Measurements from ENCODE around the gene KIAA2012.
A peak's percentile ranks its signal among the peaks of the same experiment; 100 is the strongest.

Gene KIAA2012

DNA sequence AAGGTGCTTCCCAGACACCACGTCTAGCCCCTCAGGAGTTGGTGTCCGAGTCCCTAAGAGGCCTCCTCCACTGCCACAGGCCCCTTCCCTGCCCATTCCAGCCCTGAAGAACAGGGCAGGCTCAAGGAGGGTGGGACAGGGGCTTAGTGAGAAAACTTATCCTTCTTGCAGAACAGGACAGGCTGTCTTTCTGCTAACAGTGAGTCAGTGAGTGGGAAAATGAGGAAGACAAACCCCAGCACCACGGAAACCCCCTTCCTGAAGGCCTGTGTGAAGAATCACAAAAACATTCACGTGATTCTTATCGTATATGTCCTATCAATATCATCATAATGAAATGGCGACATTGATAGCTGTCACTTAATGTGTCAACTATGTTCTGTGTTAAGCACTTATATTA lies 29.6 kb upstream of the KIAA2012 start:
- no peak for DNase-seq (ENCODE audit: low read depth in 2 of 2)

DNA sequence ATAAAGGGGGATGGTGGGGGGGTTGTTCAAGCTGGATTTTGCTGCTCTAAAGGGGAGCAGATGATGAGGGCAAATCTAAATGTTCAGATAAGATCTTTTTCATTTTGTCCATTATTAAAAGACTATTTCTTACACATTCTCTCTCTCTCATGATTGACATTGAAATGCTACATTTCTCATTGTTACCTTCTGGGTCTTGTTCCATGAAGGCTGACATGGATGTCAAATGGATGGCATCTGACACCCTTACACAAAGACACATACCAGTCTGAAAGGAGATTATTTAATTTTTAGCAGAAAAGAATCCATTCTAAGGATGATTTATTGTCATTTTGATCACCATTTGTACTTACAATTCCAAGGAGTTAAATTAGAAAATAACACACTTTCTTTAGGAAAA lies 28.3 kb upstream of the KIAA2012 start:
- no peak for DNase-seq (ENCODE audit: low read depth in 2 of 2)

DNA sequence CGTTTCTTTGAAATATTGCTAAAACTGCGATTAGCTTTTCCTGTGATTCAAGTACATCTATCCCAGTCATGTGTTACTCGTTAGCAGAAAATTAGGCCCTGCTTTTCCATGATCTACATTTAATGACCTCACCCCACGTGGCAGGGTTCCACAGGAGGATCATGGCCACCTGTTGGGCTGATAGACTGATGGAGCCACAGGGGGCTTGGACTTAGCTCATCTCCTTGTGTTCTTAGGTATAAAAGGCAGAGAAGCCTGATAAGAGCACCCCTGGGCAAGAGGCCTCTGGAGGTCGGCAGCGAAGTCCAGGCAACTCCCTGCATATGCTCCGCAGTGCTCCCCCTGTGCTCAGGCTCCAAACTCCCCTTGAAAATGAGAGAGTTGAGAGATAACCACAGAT lies 26.5 kb upstream of the KIAA2012 start:
- no peak for DNase-seq (ENCODE audit: low read depth in 2 of 2)

DNA sequence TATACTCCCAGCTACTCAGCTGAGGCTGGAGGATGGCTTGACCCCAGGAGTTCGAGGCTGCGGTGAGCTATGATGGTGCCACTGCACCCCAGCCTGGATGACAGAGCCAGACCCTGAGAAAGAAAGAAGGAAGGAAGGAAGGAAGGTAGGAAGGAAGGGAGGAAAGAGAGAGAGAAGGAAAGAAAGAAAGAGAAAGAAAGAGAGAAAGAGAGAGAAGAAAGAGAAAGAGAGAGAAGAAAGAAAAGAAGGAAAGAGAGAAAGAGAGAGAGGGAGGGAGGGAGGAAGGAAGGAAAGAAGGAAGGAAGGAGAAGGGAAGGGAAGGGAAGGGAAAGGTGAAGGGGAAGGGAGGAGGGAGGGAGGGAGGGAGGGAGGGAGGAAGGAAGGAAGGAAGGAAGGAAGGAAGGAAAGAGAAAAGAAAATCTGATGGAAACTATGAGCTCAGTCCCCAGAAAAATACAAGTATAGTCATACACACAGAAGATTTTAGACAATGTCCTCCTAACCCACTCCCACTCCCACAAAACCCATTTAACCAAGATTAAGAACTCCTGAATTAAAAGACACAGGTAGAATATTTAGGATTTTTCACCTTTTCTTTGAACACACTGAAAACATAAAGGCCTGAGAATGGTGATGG lies 23.8 kb upstream of the KIAA2012 start:
- DNase-seq (ENCODE audit: low read depth in 2 of 2), result no peak

DNA sequence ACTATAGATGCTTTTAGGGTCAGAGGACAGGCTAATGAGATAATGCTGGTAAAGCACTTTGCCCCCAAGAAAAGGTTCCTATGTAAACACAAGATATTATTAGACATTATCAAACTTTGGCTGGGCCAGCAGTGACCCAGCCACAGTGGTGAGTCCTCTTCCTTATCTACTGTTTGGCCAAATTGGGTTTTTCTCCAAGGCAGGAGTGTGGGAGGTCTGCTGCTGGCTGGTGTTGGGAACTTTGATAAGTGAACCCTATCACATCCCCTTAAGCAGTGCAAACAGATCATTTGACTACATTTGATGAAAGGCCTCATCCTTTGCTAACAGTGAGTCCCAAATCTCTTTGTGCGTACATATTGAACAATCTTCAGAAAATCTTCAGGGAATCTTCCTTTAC lies 23.2 kb upstream of the KIAA2012 start:
- no peak for DNase-seq (ENCODE audit: low read depth in 2 of 2)

DNA sequence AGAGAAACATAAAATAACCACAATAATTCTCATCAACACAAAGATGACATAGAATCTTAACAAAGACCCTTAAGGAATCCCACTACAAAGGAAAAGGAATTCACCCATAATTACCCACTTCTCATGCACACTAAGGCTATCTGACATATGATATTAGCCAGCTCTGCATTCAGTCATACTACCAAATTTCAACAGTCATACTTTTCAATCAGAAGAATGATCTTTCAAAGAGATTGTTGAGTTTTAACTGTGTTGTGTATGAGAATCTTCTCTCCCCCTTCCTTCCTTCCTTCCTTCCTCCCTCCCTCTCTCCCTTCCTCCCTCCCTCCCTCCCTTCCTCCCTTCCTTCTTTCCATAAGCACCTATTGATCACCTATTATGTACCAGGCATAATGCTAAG lies 22.4 kb upstream of the KIAA2012 start:
- no peak for DNase-seq (ENCODE audit: low read depth in 2 of 2)

DNA sequence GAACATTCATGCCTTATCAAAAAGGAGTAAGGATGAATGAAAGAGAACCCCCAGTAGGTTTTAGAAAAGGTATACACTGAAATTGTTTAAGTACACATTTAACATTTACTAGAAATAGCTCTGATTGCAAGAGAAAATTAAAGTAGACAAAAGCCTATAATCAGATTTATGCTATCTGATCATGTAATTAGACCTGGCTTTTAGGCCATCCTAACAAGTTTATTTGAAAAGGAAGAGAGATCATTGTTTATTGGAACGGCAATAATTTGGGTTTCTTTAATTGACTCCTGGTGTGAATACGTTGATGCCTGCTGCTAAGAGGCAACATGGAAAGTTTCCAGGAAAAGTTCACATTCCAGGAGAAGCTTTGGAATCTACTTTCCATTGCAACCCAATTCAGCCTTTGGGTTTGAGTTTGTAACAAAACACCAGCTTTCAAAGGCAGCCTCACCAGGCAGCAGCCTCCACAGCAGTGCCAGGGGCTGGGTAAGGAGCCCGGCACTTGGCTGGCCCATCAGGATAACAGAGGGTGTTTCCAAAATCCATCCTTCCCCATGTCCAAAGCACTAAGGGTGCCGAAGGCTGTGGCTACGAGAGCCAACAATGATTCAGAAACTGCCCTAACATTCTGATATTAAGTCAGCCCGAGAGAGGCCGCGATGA lies 21.4 kb upstream of the KIAA2012 start:
- peak; percentile 81 to 83 for DNase-seq (ENCODE audit: low read depth in 2 of 2)

DNA sequence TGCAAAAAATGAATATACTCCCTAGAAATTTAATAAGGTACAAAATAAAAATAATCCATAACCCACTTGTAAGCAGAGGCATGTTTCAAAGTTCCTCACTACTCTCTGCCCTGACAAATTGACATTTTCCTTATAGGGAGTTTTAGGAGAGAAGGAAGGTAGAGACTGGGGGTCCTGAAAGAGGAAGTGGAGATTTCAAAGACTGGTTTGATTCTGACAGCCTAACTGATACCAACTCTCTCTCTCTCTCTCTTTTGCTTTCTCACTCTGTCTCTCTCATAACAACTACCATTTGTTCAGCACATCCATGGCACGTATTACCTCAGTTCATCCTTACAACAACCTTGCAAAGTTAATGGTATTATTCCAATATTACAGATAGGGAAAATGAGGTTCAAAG lies 20.8 kb upstream of the KIAA2012 start:
- no peak for DNase-seq (ENCODE audit: low read depth in 2 of 2)

DNA sequence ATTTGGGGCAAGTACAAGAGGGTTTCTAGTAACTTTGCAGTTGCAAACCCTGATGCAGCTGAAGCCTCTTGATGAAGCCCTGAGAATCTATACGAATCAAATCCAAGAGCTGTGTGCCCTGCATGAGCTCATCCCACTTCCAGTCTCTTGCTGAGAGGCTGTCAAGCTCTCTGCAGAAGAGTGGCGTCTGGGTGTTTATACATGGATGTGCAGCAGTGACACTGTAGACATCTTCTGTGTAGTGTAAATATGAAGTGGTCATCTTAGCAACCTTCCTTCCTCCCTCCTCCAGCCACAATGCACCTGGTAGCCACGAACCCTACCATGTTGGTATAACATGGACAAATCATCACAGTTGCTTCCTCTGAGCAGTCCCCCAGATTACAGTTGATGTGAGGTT lies 18.4 kb upstream of the KIAA2012 start:
- no peak for DNase-seq (ENCODE audit: low read depth in 2 of 2)

DNA sequence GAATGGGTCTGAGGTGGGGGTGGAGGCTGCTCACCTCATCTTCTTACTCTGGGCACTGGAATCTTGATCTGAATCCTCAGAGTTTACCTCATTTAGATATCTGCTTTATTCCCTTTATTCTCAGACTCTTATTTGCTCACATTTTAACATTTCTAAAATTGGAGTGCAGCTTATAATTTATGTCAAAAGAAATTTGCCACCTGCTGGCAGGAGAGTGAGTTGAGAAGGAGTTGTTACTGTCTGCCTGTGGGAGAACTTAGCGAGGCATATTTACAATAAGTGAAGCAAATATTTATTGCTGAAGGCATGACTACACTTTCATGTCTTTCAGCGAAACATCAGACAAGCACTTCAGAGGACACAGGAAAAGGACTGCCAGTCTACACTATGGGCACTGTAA lies 16.4 kb upstream of the KIAA2012 start:
- DNase-seq (ENCODE audit: low read depth in 2 of 2), result no peak

DNA sequence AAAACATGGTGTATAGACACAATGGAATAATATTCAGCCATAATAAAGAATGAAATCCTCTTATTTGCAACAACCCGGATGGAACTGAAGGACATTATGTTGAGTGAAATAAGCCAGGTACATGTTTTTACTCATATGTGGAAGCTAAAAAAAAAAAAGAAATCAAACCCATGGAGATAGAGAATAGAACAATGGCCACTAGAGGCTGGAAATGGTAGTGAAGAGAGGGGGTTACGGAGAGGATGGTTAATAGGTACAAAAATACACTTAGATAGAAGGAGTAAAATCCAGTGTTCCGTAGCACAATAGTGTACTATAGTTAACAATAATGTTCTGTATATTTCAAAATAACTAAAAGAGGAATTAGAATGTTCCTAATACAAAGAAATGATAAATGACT lies 12.8 kb upstream of the KIAA2012 start:
- no peak for DNase-seq (ENCODE audit: low read depth in 2 of 2)

DNA sequence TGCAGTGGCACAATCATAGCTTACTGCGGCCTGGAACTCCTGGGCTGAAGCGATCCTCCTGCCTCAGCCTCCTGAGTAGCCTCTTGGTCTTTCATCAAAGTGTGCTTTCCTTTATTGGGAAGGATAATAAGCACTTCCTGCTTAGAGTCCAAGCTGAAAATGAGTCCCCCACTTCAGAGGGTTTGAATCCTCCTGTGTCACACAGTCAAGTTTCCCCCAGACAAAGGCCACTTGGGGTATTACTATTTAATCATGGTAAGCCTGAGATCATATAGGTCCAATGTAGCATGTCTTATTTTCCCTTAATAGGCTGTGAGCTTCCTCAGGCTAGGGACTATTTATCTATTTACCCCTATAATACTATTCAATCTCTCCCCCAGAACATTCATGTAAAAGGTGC lies 11.4 kb upstream of the KIAA2012 start:
- DNase-seq (ENCODE audit: low read depth in 2 of 2), result no peak

DNA sequence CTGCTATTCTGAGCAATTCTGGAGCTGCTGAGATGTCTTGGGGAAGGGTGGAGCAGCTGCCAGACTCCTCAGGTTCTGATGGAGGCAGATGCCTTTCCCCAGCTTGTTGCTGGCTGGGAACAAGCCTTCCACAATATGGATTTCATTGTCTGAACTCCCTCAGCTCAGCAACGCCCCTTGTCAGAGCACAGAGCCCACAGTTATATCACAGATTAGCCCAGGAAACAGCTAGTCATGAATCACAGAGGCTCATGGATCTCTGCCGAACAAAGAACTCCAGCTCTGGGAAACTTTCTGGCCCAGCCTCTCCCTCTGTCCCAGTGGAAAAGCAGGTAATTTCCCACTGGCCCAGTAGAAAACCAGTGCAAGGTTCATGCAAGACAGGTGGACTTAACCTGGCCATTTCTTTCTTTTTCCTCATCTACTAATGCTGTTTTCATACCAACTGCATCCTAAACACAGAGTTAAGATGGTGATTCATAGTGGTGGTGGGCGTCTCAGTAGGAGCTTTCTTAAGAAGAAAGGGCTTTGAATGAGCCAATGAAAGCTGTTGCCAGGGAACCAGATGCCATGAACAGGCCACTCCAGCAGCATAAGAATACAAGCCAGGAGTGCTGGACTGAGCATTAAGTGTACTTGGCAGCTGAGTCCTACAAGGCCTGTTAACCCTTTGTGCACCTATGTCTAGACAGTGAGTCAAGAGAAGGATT lies 8.7 kb upstream of the KIAA2012 start:
- DNase-seq (ENCODE audit: low read depth in 2 of 2), result peak; percentile 81 to 83

DNA sequence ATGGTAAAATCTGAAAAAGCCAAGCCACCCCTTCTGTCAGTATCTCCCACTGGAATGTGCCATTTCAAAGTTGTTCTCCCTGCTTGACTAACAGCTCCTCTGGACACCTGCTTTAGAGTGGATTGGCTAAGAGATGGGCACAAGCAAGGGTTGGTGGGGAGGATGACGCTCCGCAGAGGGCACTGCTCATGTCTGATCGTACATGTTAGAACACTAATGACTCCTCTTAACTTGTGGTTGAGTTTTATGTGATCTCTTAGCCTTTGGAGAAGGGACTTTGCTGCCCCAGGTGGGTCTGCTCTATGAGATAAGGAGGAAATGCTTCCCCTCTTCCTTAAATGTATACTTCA lies 8.2 kb upstream of the KIAA2012 start:
- DNase-seq (ENCODE audit: low read depth in 2 of 2), result no peak

DNA sequence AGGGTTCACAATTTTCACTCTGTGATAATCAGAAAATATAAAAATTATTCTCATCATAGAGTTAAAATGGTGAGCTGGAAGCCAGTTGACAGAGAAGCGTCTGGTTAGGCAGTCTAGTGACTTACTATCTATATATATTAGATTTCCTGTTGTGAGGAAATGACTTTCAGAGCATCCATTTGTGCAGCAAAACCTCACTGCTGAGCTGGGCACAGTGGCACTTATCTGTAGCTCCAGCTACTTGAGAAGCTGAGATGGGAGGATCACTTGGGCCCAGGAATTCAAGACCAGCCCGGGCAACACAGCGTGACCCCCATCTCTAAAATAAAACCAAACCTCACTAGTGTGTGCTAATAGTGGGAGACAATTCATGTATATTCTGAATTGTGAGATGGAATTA lies 7.2 kb upstream of the KIAA2012 start:
- no peak for DNase-seq (ENCODE audit: low read depth in 2 of 2)

DNA sequence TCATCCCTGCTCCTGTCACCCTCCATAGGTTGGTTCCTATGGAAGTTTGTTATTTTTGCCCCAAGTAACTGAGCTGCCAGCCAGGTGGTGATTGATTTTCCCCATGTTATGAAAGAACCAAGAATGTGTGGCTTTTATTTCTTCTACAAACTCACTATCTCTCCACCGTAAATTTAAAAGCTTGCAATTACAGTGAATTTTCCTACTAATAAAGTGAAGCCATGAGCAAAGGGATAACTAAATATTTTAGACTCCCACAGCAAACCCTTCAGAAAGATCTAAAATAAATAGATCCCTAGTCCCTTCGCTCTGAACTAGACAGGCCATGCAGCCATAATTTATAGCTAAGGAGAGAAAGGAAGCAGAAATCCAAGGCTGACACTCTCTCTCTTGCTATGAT lies 6.2 kb upstream of the KIAA2012 start:
- DNase-seq (ENCODE audit: low read depth in 2 of 2), result no peak

DNA sequence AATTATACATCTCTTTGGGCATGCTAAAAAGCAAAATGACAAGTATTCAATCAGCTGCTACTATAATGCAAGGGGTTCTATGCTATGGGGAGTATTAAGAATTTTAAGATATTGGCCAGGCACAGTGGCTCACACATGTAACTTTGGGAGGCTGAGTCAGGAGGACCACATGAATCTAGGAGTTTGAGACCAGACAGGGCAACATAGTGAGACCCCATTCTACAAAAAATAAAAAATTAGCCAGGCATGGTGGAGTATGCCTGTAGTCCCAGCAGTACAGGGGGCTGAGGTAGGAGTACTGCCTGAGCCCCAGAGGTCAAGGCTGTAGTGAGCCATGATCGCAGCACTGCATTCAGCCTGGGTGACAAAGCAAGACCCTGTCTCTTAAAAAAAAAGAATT lies 5.5 kb upstream of the KIAA2012 start:
- DNase-seq (ENCODE audit: low read depth in 2 of 2), result no peak

DNA sequence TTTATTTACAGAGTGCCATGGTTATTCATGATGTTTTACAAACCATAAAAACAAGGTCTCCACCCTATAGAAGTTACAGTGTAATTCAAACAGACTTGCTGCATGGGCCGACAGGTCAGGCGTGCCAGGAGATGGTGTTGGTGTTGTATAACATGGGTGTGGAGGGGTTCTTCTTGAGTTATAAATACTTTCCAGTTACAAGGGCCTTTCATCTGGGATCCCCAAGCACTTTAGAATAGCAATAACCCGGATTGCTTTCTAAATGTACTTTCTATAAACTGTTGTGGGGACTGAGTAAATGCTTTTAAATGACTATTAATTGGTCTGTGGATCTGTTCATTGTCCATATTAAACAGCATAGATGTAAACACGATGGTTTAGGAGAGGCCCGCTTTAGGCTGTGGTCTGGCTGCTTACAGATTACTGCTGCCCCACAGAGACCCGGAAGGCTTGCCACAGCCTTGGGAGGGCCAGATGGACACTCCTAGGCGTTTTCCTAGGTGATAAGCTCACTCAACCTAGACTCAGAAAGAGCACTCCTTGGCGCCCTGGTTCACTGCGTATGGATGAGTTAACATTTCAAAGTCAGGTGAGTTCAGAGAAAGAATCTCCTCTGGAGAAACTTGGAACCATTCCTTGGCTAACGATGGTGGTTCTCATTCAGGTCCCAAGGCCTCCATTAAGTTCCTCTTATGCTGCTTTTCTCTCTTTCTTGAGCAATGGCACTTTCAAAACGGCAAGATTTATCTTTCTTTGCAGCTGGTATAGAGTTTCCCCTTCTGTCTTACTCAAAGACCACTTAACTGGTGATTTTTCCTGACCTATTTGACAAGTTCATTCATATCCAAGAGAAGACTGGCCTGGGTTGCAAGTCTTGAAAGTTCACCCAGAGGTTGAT lies 3.6 kb upstream of the KIAA2012 start:
- no peak for DNase-seq (ENCODE audit: low read depth in 2 of 2)

DNA sequence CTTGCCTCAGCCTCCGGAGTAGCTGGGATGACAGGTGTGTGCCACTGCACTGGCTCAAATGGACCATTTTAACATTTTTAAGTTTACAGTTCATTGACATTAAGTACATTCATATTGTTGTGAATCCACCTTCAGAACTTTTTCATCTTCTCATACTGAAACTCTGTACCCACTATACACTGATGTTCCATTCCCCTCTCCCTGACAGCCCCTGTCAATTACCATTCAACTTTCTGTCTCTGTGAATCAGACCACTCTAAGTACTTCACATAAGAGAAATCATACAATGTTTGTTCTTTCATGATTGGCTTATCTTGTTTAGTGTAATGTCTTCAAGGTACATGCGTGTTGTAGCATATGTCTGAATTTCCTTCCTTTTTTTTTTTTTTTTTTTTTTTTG lies 1.9 kb upstream of the KIAA2012 start:
- DNase-seq (ENCODE audit: low read depth in 2 of 2), result no peak

DNA sequence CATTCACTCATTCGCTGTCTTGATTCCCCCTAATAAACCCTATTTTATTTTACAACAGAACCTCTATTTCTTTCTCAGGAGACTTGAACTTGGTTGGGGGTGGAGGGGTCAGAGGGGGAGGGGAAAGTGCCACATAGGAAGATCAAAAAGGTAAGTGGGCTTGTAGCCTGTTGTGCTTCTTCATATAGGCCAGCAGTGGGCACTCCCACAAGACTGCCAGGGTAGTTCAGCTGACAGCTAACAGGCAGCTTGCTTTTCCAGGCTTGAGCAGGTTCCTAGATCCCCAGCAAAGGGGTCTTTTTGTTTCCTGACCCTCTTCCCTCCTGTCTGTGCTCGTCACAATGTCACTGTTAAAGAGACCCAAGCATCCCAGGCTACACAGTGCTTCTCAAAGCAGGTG lies 829 bp upstream of the KIAA2012 start:
- no peak for DNase-seq (ENCODE audit: low read depth in 2 of 2)

DNA sequence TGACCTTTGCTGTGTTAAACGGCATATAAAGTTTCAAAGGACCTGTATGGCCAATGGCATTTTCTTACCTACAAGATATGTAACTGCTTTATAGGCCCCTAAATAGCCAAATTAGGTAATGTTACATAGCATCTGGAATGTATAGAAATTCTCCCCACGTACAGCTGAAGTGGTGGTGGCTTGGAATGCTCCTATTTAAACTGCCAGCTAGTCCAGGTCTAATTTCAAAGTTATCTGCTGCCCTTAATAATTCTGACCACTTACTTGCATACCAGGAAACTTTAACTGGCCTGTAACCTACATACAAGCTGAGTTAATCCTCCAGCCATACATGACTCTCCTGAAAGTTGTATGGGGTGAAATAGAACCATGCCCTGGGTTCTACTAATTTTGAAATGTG lies 1.3 kb downstream of the KIAA2012 start:
- no peak for DNase-seq (ENCODE audit: low read depth in 2 of 2)

DNA sequence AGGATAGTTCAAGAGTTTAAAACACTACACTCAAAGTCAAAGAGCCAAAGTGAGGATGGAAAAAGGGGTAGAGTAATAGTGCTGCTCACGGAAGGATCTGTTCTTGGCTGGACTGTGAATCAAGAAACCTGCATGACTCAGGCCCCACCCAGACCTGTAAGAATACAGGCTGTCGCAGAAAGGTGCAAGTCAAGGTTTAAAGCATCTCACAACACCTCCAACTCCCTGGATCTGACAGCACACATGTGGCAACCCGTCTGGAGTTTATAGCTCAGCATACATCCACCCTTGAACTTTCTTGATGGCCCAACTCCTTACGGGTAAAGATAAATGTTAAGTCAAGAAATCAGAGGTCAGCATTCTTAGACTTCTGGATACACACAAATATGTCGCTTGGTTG lies 6.3 kb downstream of the KIAA2012 start:
- DNase-seq (ENCODE audit: low read depth in 2 of 2), result no peak

Data from fibroblast of skin of left quadriceps (primary cell).